A204.1 (cell line): ENCODE results near the gene SYT5.

Experiments used
- FAIRE-seq: peaks from 2 replicates; lab custom pipeline; 2012; peaks lifted over from hg19 to GRCh38; lab: Jason Lieb, UNC

Gene SYT5

GRCh38 chr19:55145232-55145631 is 34.9 kb downstream of the SYT5 start:
- FAIRE-seq: no peak

- FAIRE-seq: no peak
Observed at GRCh38 chr19:55141696-55142095, 38.4 kb downstream of the SYT5 start.

GRCh38 chr19:55137915-55138314 is 42.2 kb downstream of the SYT5 start:
- no peak for FAIRE-seq

- FAIRE-seq: no peak
Observed at GRCh38 chr19:55136399-55137102, 43.5 kb downstream of the SYT5 start.

GRCh38 chr19:55134736-55135135 is 45.4 kb downstream of the SYT5 start:
- FAIRE-seq: no peak

GRCh38 chr19:55133639-55134444 is 46.2 kb downstream of the SYT5 start:
- no peak for FAIRE-seq

- no peak for FAIRE-seq
Observed at GRCh38 chr19:55132453-55133129, 47.5 kb downstream of the SYT5 start.

GRCh38 chr19:55131421-55131820 is 48.7 kb downstream of the SYT5 start:
- no peak for FAIRE-seq
